Posterior cingulate gyrus (tissue), 11 donors: ENCODE measurements around the gene FSD2.

Source experiments
- DNase-seq, 10 donors: peaks; one replicate each; pipeline versions ENCODE4 v3.0.0 to v3.0.0-alpha.2; 2020 to 2021; ENCODE audit warnings: mixed read lengths in 3 of 10
- intact Hi-C: fragments of 100-400 bp; cut with DNase I; formaldehyde crosslinking; loops from one replicate; pipeline ENCODE4 v1.15.1; 2023

Gene FSD2, protein sequence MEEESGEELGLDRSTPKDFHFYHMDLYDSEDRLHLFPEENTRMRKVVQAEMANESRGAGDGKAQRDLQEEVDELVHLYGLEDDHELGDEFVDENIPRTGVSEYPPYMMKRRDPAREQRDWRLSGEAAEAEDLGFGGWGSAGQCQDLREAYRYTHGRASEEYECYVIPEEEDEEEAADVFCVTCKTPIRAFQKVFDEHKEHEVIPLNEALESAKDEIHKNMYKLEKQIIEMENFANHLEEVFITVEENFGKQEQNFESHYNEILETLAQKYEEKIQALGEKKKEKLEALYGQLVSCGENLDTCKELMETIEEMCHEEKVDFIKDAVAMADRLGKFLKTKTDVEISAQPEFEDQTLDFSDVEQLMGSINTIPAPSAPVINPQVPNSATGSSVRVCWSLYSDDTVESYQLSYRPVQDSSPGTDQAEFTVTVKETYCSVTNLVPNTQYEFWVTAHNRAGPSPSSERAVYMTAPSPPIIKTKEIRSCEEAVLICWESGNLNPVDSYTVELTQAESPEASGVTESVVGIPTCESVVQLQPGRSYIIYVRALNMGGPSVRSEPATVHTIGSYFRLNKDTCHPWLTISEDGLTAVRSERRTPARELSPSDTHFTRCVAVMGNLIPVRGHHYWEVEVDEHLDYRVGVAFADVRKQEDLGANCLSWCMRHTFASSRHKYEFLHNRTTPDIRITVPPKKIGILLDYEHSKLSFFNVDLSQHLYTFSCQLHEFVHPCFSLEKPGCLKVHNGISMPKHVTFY

DNA sequence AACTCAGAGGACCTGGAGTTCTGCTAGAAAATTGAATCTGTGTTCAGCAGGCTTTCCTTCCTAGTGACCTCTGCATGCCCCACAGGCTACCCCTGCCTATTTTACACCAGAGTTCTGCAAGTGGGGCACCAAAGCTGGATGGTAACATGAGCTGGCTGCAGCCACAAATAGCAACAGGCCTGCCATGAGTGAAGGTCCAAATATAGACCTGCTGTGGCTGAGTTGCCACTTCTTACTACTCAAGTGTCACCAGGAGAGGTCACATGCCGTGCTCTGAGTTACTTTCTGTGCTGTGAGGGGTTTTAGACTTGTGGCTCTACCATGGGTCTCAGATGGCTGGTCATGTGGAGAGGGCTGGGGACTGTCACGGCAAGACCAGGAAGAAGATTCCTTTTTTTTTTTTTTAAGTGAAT lies at the start of gene FSD2:
TSS of gene FSD2 (minus strand) at position 76 of the 413 bp plus-strand sequence. CDS start 18,679 bp downstream, outside the sequence.
- no peak for DNase-seq
- intact Hi-C loops, result loop anchor here (5.0 to 10.0 kb wide), 3 partner anchors 159 to 271 kb away; partner anchors contain the start of genes C15orf40 and CPEB1

DNA sequence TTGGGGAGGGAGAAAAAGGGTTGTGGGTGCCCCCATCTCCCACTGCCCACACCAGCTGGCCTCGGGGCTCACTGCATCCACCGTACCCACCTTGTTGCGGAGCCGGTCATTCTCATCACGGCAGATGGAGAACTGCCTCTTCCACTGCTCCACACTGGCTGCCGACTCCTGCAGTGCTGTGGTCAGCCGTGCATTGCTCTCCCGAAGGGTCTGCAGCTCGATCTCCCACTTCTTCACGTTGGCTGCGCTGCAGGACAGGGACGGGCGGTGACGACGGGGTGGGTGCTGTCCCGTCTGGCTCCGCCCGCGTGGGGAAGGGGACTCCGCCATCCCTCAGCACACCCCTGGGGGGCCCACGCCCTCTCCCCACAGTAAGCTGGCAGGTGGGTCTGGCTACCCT lies 48.7 kb upstream of the FSD2 start:
- no peak for DNase-seq
- intact Hi-C loops, result no loop called here

GRCh38 chr15:82852941-82853561 lies 47.2 kb upstream of the FSD2 start:
- peak in 1 of 10 donors; percentile 73 for DNase-seq
- intact Hi-C loops, result no loop called here

- intact Hi-C loops, result no loop called here
- peak in 1 of 10 donors; percentile 72 for DNase-seq
Observed at GRCh38 chr15:82851981-82852511, 46.2 kb upstream of the FSD2 start.

DNA sequence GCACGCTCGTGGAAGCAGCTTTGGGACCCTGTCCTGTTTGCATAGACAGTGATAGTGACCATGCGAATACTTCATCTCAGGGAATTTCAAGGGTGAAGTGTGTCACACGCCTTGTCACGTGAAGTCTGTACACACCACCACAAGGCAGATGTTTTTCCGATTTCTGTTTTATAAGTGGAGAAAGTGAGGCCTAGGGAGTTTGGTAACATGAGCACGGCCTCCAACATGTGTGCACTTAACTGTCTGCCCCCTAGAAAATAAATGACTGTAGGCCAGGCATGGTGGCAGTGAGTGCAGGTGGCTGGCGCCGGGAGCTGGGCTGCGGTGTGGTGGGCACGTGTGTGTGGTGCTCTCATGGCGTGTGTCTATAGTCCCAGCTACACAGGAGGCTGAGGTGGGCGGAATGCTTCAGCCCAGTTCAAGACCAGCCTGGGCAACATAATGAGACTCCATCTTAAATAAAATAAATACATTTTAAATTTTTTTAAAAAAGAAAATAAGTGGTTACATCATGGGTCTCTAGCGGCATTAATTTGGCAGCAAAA lies 45.5 kb upstream of the FSD2 start:
- intact Hi-C loops, result no loop called here
- peak in 1 of 10 donors; percentile 55 for DNase-seq

DNA sequence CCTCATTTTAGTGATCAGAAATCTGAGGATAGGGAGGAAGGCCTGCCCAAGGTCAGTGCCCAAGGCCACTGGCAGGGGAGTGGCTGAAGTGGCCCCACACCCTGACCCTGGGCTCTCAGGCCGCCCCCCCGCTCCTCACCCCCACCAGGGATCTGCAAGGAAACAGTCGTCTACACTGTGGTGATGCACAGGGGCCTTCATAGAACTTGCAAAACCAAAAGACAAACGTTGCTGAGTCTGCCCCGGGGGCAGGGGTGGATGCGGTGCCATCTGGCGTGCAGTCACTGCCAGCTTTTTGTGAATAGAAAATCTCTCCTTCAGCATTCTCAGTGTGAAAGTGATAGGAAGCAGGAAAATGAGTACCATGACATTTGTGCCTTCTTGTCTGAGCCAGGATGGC lies 44.9 kb upstream of the FSD2 start:
- intact Hi-C loops, result no loop called here
- peak in 3 of 10 donors; percentile 8 to 86 (median 78) for DNase-seq

DNA sequence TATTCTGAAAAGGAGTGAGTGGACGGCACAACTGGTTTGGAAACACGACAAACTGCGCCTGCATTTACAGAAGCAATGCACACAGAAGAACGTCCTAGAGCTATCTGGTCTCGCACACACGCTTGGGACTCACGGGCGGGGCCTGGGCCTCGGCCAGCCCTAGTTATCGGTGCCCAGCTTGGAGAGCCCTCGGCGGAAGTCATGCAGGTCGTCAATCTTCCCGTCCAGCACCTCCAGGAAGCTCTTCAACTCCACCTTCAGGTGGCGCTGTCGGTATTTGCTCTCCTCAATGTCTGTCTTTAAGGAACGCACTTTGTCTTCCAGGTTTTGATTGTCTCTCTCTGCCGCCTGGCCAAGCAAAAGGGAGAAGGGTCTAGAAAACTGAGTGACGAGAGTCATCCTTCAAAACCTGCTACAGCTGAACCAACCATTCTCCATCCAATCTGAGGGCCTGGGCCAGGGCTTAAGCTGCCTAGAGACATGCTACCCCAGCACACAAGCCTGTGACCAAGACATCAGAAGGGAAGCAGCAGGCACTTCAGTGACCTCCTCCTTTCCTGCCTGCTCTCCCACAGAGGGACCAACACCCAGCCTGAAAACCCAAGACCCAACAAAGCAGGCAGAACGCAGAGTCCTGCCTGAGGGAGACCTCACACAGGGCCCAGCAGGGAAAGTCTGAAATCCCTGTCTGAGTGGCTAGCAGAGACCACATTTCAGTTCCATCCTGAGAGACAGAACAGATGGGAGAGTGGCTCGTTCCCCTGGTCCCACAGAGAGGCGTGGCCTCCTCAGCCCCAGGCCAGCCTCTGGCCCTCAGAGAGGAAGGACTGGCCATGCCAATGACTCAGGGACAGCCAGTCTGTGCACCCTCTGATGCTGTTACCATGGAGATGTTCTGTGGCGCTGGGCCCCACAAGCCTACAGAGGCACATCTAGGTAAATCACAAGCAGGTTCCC lies 44.0 kb upstream of the FSD2 start:
- intact Hi-C loops, result loop anchor here (10.0 kb wide), 1 partner anchor 155 kb away; no protein-coding TSS in a partner anchor
- DNase-seq, result peak in 6 of 10 donors; percentile 28 to 91 (median 58)

GRCh38 chr15:82848241-82848993 lies 42.5 kb upstream of the FSD2 start:
- intact Hi-C loops, result loop anchor here (10.0 kb wide), 1 partner anchor 156 kb away; no protein-coding TSS in a partner anchor

DNA sequence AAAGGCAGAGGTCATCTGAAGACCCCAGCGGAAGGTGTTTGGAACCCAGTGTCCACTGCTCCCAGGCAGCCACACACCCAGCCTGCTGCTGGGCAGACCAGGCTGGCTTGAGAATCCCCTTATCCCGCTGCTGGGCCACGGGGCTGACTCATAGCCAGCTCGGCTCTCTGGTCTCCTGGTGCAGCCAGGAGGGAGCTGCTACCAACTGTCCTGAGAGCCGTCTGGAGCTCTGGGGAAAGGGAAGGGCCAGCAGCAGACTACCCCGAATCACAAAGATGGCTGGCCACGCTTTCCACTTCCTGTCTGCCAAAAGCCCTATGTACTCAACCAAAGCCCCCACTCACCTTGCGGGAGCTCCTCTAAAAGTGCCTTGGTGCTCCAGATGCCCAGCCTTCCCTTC lies 41.8 kb upstream of the FSD2 start:
- intact Hi-C loops, result loop anchor here (10.0 kb wide), 1 partner anchor 157 kb away; no protein-coding TSS in a partner anchor
- DNase-seq, result peak in 1 of 10 donors; percentile 53

More at GRCh38 chr15:82848241-82848993, 42.5 kb upstream of the FSD2 start:
- DNase-seq, result peak in 1 of 10 donors; percentile 78

DNA sequence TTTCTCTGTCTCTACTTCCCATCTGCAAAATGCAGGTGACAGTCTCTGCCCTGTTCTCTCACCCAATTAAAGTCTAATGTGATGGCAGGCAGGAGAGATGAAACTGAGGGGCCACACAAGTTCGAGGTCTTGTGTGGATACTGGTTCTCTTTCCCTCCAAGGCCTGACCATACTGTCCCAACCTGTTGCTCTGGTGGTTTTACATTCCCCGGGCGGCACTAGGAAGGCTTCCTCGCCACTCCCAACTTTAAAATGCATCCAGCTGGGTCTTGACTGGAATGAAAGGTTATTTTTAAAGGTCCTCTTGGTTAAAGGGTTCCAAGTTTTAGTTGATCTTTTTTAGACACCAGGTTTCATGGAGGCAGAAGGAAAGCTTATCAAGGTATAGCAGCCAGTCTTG lies 40.8 kb upstream of the FSD2 start:
- intact Hi-C loops, result loop anchor here (10.0 kb wide), 1 partner anchor 158 kb away; no protein-coding TSS in a partner anchor

GRCh38 chr15:82845686-82846085 lies 39.8 kb upstream of the FSD2 start:
- intact Hi-C loops, result loop anchor here (10.0 kb wide), 1 partner anchor 159 kb away; no protein-coding TSS in a partner anchor

More for the DNA sequence above, 40.8 kb upstream of the FSD2 start:
- DNase-seq, result no peak

DNA sequence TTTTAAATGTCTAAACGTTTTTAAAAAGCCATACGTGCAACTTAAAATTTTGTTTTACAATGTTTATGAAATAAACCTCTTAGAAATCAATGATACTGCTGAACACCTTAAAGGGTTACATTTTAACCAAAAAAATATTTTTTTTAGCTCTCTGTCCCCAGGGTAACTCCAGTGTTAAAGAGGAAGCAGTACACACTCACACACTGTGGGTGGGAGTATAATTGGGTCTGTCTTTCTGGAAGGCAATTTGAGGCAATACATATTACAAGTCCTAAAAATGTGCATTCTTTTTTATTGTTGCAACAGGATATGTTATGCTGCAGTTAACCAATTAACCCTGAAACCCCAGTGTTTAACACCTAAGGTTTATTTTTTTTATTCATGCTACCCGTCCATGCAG lies 37.7 kb upstream of the FSD2 start:
- intact Hi-C loops, result loop anchor here (10.0 kb wide), 1 partner anchor 161 kb away; no protein-coding TSS in a partner anchor
- no peak for DNase-seq

More at GRCh38 chr15:82845686-82846085, 39.8 kb upstream of the FSD2 start:
- no peak for DNase-seq

DNA sequence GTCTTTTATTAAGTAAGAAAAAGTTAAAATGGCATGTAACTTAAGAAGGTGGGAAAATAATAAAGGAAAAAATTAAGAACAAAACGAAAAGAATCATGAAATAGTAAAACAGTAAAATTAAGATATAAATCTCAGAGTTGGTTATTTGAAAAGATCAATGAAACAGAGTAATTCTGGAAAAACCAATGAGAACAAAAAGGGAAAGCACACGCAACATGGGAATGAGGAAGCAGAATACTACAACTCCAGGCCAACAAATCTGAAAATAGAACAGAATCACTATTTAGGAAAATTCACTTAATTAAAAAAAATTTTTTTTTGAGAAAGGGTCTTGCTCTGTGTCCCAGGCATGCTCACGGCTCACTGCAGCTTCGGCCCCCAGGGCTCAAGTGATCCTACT lies 34.3 kb upstream of the FSD2 start:
- intact Hi-C loops, result loop anchor here (10.0 kb wide), 1 partner anchor 165 kb away; no protein-coding TSS in a partner anchor
- DNase-seq, result no peak

DNA sequence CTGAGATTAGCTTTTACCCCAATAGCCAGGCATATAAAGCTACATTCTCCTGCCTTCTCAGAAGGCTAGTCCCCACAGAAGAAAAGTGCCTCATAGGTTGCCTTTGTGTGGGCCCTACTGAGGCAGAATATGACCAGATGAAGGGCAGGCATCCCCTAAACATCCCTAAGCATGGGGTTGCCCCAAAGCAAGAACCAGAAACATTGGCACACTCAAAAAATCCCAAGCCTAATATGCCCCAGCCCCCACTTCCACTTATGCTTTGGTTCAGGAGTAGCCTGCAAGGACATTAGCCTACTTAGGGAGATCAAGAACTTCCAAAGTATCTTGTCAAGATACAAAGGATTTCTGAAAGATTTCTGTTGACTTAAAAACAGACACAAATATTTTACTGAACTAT lies 33.3 kb upstream of the FSD2 start:
- intact Hi-C loops, result no loop called here
- DNase-seq, result no peak

- intact Hi-C loops, result no loop called here
- peak in 1 of 10 donors; percentile 60 for DNase-seq
Observed at GRCh38 chr15:82838096-82838735, 32.3 kb upstream of the FSD2 start.

GRCh38 chr15:82835391-82835917 lies 29.6 kb upstream of the FSD2 start:
- intact Hi-C loops, result no loop called here
- DNase-seq, result peak in 1 of 10 donors; percentile 55

- intact Hi-C loops, result no loop called here
- peak in 1 of 10 donors; percentile 42 for DNase-seq
Observed at GRCh38 chr15:82833362-82833682, 27.5 kb upstream of the FSD2 start.
